ENCODE results near the gene LNP1.

GRCh38 chr3:100368441-100368840 lies 32.9 kb upstream of the LNP1 start:
- TF ChIP-seq POLR2A (IDR thresholded peaks at IDR 0.05) (no peak), CTCF (IDR thresholded peaks at IDR 0.05 in 8 of 11, conservative IDR thresholded peaks at IDR 0.05 in 3 of 11) (no peak)

Data from spleen (tissue), 7 donors.